Measurements from ENCODE around the gene AGER. TPM values are rescaled to one million over a fixed set of nuclear protein-coding genes. Genes with fewer than 3 reads are reported as not detected.

AGER gene
- polyA plus RNA-seq, 2 of the 4 experiments (the other 2 are of a cell fraction): 1.6 to 2.4 TPM

GRCh38 chr6:32202186-32202585 is 18.1 kb upstream of the AGER start:
- TF ChIP-seq NR3C1 (IDR thresholded peaks at IDR 0.05) (no peak), NPAS2 (CRISPR knock-in tag; IDR thresholded peaks at IDR 0.05; ENCODE audit: borderline replicate concordance) (no peak)
- ATAC-seq (no peak), FAIRE-seq (no peak), DNase-seq (ENCODE audit: low read depth in 1 of 2, low spot score in 1 of 2) (no peak)
- no peak overlapping the region for H3K4me2 ChIP-seq
- H3K4me3 ChIP-seq: no peak overlapping the region
- POLR2A ChIA-PET: no interaction called here
- no peaks in the 10 kb centered on the region for H3K9me3 ChIP-seq
- peaks cover 3% of the 10 kb centered on the region; the same call in 2 of the 3 replicates for H3K4me1 ChIP-seq
- H3K27ac ChIP-seq: no peak overlapping the region
- 74% methylated on average over 7 of the region's 9 CpGs for WGBS (ENCODE audit: missing lambda C conversion rate)
- CTCF ChIA-PET: no interaction called here

GRCh38 chr6:32200711-32201475 is 16.8 kb upstream of the AGER start:
- FAIRE-seq (no peak), DNase-seq (ENCODE audit: low read depth in 1 of 2, low spot score in 1 of 2) (no peak), ATAC-seq (no peak)
- TF ChIP-seq KDM1A (IDR thresholded peaks at IDR 0.05; ENCODE audit: low read depth): no peak
- no peak for TF ChIP-seq E2F6 (IDR thresholded peaks at IDR 0.05; ENCODE audit: borderline replicate concordance, low read depth)
- TF ChIP-seq BHLHE40 (IDR thresholded peaks at IDR 0.05; ENCODE audit: low read depth, low read length): no peak
- H3K4me2 ChIP-seq: no peak overlapping the region
- POLR2A ChIA-PET: no interaction called here
- no peaks in the 10 kb centered on the region for H3K9me3 ChIP-seq
- 43% methylated on average over 7 of the region's 13 CpGs for WGBS (ENCODE audit: missing lambda C conversion rate)
- no peak overlapping the region for H3K4me3 ChIP-seq
- CTCF ChIA-PET: interaction anchor here (1.0 to 1.4 kb wide), 2 partner anchors 44 to 82 kb away, joined by 4 to 5 read pairs; no protein-coding TSS in a partner anchor
- H3K27ac ChIP-seq: no peak overlapping the region
- peaks cover 10% of the 10 kb centered on the region; the same call in 2 of the 3 replicates for H3K4me1 ChIP-seq

- ATAC-seq: no peak
- Histone ChIP-seq H3K4me2 (no peak overlapping the region), H3K4me3 (no peak overlapping the region), H3K27ac (no peak overlapping the region), H3K4me1 (peaks cover 16% of the 10 kb centered on the region; the same call in 2 of the 3 replicates), H3K9me3 (no peaks in the 10 kb centered on the region)
- TF ChIP-seq HOXA7 (CRISPR knock-in tag; IDR thresholded peaks at IDR 0.05) (no peak), RAD21 (conservative IDR thresholded peaks at IDR 0.05 in 1 of 2, IDR thresholded peaks at IDR 0.05 in 1 of 2) (no peak), HEYL (CRISPR knock-in tag; IDR thresholded peaks at IDR 0.05) (no peak), MYC (IDR thresholded peaks at IDR 0.05; ENCODE audit: borderline replicate concordance, low read length) (no peak), RARB (CRISPR knock-in tag; IDR thresholded peaks at IDR 0.05) (no peak), FOXS1 (CRISPR knock-in tag; IDR thresholded peaks at IDR 0.05) (no peak), REST (IDR thresholded peaks at IDR 0.05) (no peak), JUNB (IDR thresholded peaks at IDR 0.05) (no peak), PHF8 (IDR thresholded peaks at IDR 0.05; ENCODE audit: borderline replicate concordance, low read depth) (no peak)
- no peak for FAIRE-seq
- CTCF ChIA-PET: interaction anchor here (1.8 kb wide), 1 partner anchor 72 kb away, joined by 3 read pairs; no protein-coding TSS in a partner anchor
- DNase-seq (ENCODE audit: low read depth in 1 of 2, low spot score in 1 of 2): no peak
- 79% methylated on average over 9 of the region's 17 CpGs for WGBS (ENCODE audit: missing lambda C conversion rate)
- POLR2A ChIA-PET: no interaction called here
Measured at GRCh38 chr6:32198866-32199265, 14.8 kb upstream of the AGER start.

- DNase-seq (ENCODE audit: low read depth in 1 of 2, low spot score in 1 of 2): no peak
- CTCF ChIA-PET: interaction anchor here (0.7 to 1.8 kb wide), 2 partner anchors 71 to 169 kb away, joined by 3 to 4 read pairs; no protein-coding TSS in a partner anchor
- no peak overlapping the region for H3K27ac ChIP-seq
- POLR2A ChIA-PET: no interaction called here
- no peak overlapping the region for H3K4me2 ChIP-seq
- no peak for FAIRE-seq
- peaks cover 16% of the 10 kb centered on the region; the same call in 2 of the 3 replicates for H3K4me1 ChIP-seq
- TF ChIP-seq REST (IDR thresholded peaks at IDR 0.05) (no peak), HOXB13 (CRISPR knock-in tag; IDR thresholded peaks at IDR 0.05; ENCODE audit: low read depth) (no peak)
- H3K9me3 ChIP-seq: no peaks in the 10 kb centered on the region
- ATAC-seq: no peak
- H3K4me3 ChIP-seq: no peak overlapping the region
- WGBS (ENCODE audit: missing lambda C conversion rate): 49% methylated on average over 3 of the region's 3 CpGs
Measured at GRCh38 chr6:32198345-32198696, 14.3 kb upstream of the AGER start.

All from A549 (cell line).